Left forelimb (tissue), 1 donor: Measurements from ENCODE around the gene STPG2.
"Not testable (repeated sequence)": the region's sequence is repeated elsewhere in the genome, so short reads cannot be mapped to it uniquely, and the experiment has no call there.

Experiments
- DNase-seq: peaks from one replicate; pipeline ENCODE4 v3.0.0-alpha.2; 2018; ENCODE audit warnings: low spot score

Gene STPG2

DNA sequence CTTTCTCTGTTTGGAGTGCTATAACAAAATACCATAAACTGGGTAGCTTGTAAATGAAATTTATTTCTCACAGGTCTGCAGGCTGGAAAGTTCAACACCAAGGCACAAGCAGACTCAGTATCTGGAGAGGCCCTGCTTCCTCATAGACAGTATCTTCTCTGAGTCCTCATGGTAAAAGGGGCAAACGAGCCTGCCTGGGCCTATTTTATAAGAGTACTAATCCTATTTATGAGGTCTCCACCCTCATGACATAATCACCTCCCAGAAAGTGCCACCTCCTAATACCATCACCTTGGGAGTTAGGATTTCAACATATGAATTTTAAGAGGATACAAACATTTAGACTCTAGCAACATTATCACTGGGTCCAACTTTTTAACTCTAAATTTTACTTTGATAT is 200.3 kb downstream of the STPG2 start:
- no peak for DNase-seq

DNA sequence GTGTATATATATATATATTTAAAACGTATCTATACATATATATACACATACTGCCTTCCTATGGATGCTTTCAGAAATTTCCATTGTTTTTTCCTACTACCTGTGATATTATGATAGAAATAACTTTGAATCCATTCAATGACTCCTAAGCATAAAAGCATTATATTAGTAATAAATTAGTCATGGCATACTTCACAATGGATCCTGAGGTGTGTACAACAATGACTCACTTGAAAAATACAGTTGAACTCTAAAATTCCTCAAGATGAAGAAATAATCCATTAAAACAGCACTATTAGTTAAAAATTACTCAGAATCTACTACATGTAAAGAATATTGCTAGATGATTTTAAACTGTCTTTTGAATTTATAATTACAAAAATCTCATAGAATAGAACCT is 201.1 kb downstream of the STPG2 start:
- no peak for DNase-seq

DNA sequence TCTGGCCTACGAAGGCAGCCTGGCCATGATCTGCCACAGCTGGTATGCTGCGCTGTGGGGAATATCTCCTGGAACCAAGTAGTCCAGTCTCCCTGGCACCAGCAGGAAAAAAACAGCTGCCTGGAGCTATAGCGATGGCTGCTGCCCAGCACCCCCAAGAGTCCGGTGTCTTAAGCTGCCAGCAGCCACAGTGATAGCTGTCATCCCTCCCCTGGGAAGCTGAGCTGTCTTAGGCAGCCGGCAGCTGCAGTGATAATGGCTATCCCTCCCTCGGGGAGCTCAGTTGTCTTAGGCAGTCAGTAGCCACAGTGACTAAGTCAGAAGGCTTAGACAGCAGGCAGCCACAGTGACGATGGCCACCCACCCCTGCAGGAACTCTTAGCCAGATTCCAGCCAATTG is 205.1 kb downstream of the STPG2 start:
- DNase-seq: no peak

DNA sequence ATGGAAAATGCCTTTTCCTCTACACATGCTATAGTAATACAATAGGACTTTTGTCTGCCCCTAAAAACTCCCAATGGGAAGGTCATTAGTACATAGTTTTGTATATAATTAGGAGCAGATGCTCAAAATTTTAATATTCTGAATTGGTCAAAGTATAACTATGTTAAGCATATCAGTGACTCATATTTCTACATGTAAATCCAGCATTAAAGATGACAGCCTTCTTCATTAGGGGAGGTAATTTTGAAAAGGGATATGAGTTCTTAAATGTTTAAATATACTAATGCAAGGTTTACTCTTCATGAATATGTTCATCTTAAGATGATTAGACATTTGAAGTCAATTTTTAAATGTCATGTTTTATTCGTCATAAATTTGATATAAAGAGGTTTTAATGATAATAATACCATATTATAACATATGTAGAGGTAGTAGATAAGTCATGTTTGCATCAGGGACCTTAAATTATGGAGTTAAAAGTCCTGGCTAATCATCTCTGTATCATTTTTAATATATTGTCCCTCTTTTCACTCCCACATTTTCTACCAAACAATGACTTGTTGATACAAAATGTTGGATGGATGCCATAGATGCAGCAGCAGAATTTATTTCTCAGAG is 218.8 kb downstream of the STPG2 start:
- DNase-seq: no peak

DNA sequence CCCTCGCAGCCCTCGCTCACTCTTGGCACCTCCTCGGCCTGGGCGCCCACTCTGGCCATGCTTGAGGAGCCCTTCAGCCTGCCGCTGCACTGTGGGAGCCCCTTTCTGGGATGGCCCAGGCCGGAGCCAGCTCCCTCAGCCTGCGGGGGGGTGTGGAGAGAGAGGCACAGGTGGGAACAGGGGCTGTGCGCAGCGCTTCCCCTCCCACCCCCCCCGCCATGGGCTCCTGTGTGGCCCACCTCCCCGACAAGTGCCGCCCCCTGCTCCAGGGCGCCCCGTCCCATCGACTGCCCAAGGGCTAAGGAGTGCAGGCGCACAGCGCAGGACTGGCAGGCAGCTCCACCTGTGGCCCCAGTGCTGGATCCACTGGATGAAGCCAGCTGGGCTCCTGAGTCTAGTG is 220.2 kb downstream of the STPG2 start:
- no peak for DNase-seq

DNA sequence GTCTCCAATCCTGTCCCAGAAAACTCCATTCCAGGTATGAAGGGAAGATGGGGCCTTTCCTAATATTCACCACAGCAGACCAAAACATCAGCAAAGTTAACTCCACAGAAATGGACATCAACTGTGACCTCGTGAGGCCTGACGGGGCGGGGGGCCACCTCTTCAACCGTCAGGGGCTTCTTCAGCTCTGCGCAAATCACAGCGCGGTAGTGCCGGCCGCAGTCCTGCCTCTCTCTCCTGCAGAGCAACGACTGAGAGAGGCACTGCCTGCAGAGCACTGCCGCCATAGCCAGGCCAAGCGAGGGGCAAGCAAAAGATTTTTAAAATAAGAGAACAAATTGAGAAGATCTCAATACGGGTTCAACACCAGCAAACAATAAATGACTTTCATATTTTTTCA is 226.2 kb downstream of the STPG2 start:
- DNase-seq: no peak

DNA sequence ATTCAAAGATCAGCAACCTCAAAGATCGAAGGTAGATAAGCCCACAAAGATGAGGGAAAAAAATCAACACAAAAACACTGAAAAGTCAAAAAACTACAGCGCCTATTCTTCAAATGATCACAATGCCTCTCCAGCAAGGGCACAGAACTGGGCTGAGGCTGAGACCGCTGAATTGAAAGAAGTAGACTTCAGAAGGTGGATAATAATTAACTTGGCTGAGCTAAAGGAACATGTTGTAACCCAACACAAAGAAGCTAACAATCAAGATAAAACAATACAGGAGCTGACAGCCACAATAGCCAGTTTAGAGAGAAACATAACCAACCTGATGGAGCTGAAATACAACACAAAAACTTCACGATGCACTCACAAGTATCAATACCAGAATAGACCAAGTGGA is 231.1 kb downstream of the STPG2 start:
- DNase-seq: no peak

DNA sequence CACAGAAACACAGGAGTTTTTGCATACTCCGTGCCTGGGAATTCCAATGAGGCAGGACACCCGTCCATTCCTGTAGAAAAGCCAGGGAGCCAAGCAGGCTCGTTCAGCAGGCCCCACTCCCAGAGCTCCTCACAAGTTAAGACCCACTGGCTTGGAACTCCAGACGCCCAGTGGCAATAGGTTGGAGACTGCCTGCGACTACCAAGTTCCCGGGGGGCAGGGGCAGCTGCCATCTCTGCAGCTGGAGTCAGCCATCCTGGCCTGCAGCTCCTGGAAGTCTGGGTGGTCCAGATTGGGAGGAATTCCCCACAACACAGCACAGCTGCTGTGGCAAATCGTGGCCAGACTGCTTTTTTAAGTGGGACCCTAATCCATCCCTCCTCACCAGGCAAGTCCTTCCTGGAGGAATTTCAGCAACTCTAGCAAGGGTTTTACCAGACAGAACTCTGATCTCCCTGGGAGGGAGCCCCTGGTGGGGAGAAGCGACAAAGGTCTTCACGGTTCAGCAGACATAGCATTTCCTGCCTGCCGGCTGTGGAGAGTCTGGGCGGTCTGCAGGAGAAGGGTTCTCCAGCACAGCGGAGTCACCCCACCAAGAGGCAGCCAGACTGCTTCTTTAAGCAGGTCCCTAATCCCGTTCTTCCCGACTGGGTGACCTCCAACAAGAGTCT is 231.9 kb downstream of the STPG2 start:
- no peak for DNase-seq

DNA sequence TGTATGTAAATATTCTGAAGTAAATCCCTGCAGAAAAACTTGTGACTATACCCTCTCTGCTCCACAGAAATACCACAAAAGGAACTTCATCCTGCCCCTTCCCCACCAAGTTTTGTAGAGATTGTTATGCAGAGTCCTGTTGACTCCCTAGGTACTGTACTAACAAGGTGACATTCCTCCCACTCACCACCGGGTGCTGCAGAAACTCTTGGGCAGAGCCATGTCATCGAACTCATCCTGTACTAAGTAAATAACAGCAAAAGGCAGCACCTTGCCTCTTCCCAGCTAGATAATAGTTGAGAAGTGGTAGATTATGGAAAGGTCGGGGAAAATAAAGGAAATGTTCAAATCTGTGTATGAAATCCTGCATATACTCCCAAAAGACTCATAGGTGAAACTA is 233.3 kb downstream of the STPG2 start:
- DNase-seq: no peak

DNA sequence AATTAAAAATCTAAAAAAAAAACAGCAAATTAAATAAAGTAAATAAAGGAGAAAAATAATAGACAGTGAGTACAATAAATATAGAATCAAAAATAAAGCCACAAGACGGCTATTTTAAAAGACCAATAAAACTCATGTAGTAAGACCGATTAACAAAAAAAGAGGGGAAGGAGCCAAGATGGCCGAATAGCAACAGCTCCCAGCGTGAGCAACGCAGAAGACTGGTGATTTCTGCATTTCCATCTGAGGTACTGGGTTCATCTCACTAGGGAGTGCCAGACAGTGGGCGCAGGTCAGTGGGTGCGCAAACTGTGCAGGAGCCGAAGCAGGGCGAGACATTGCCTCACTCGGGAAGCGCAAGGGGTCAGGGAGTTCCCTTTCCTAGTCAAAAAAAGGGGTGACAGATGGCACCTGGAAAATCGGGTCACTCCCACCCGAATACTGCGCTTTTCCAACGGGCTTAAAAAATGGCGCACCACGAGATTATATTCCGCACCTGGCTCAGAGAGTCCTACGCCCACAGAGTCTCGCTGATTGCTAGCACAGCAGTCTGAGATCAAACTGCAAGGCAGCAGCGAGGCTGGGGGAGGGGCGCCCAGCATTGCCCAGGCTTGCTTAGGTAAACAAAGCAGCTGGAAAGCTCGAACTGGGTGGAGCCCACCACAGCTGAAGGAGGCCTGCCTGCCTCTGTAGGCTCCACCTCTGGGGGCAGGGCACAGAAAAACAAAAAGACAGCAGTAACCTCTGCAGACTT is 239.7 kb downstream of the STPG2 start:
- not testable (repeated sequence) for DNase-seq

DNA sequence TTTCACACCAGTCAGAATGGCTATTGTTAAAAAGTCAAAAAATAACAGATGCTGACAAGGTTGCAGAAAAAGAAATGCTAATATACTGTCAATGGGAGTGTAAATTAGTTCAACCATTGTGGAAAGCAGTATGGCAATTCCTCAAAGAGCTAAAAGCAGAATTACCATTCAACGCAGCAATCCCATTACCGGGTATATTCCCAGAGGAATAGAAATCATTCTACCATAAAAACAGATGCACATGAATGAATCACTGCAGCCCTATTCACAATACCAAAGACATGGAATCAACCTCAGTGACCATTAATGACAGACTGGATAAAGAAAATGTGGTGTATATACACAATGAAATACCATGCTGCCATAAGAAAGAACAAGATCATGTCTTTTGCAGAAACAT is 243.0 kb downstream of the STPG2 start:
- DNase-seq: no peak

DNA sequence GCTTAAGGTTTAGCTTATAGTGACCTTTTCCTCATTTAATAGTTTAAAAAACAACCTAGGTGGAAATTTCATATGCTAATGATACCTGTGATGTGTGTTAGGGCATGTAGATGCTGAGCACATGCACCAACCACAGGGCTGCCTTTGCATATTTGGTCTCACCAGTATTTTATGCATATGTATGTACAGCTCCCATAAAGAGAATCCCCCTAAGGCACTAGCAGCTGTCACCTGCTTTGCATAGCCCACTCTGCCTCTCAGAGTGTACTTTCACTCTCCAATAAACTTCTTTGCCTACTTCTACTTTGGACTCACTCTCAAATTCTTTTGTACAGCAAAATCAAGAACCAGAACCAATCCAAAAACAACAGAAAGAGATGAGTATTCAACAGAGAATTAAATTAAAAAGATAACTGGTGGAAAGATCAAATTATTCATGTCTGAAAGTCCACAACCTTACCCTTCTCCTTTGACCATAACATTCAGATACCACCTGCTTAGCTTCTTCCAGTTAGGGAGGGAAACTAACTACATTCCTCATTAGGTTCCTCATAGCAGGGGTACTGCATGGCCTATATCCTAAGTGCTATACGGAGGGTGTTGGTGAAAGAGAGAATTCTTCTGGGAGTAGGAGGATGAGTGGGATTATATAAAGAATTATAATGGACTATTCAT is 250.5 kb downstream of the STPG2 start:
- no peak for DNase-seq

DNA sequence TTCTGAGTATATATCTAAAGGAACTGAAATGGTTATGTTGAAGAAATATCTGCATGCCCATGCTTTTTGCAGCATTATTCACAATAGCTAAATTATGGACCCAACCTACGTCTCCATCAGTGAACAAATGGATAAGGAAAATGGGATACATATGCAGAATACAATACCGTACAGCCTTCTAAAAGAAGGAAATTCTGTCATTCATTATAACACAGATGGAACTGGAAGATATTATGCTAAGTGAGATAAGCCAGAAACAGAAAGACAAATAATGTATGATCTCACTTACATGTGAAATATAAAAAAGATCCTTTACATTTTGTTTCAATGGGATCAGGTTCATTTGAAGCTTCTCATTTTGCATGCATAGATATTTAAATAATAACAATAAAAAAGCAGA is 263.3 kb downstream of the STPG2 start:
- no peak for DNase-seq

DNA sequence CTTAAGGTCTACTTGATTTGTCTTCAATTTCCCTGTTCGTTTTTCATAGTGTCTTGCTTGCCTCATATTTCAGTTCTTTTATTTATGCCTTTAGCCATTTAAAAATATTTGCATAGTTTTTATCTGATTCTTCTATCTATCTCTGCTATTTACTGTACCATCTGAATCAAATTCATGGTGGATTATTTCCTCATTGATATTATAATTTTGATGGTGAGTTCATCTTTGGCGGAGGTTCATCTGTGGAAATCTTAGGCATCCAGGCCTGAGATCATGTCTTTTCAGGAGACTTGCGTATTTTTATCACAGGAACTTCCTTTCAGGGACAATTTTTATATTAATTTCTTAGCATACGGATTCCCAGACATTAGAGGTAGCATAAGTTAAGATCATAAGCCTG is 275.2 kb downstream of the STPG2 start:
- no peak for DNase-seq

DNA sequence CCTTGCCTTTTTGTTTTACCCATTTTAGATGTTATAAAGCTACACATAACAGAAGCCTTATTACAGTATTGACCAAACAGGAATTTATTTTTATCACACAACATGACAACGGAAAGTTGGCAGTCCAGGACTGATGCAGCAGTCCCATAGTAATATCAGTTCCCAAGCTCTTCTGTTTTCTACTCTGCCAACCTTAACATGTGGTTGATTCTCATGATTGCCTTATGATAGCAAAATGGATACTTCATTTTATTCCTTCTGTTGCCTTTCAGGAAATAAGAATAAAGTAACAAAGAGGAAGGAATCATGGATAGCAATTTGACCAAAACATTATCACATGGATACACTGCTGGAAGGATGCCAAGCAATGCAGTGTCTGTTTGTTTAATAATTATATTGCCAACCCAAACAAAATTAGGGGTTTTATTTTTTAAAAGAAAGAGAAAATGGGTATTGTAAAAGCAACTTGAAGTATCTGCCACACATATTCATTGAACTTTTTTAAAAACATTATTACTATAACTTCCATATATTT is 275.7 kb downstream of the STPG2 start:
- DNase-seq: no peak

DNA sequence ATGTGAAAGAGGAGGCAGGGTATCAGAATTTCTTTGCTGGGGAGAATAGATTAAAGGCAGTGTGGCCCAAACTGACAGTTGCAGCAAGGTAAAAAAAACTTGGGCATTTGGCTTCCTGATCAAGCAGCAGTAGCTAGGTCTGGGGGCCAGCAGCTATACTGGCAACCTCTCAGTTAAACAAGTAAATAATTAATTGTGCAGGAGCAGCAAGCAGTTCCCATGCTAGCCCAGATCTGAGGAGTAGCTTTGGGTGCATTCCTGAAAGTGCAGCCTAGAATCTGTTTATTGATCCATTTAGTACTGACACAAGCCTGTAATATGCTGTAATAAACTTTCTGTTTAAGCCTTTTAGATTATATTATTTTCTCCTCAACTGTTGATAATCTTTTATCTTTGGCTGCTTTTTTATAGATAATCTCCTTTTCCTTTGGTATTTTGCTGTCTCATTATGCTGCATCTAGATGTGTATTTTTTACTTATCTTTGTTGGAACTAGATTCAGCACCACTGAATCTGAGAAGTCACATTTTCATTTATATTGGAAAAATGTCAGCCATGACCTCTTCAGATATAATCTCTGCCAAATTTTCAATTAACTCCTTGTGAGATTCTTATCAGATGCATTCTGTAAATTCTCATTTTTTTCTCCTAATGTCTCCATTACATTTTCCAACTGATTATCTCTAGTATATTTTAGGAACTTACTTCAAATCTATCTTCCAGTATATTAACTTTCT is 276.3 kb downstream of the STPG2 start:
- no peak for DNase-seq

DNA sequence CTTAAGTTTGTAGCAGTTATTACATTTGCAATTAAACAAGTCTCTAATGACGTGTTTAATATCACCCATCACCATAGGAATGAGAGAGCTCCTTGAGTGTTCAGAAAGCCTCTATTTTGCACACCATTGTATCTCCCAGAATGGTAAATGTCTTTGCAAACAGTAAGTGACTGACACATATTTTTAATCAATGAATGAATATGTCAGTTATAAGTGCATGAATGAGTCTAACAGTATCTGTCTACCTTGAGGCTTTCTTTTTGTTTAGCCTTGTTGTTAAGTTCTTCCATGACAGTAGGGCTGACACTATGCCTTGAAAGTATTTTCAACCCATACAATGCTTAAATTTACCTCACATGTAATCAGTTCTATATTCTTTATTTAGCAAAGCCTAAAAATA is 292.2 kb downstream of the STPG2 start:
- no peak for DNase-seq

DNA sequence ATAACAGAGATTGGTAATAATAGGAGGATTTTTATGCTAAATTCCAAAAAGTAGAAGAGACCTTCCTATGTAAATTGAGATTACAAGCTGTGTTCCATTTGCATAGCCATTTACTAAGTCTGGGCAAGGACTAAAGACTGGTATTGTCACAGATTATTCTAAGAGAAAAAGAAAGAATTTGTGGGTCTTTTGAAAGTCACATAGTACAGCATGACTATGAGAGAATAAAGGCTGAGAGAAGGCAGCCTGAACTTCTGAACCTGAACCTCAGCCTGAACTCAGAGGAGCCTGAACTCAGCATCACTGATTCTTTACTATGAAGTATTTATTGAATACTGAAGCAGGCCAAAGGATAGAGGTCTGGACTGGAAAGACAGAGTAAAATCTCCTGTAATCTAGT is 297.5 kb downstream of the STPG2 start:
- DNase-seq: no peak

DNA sequence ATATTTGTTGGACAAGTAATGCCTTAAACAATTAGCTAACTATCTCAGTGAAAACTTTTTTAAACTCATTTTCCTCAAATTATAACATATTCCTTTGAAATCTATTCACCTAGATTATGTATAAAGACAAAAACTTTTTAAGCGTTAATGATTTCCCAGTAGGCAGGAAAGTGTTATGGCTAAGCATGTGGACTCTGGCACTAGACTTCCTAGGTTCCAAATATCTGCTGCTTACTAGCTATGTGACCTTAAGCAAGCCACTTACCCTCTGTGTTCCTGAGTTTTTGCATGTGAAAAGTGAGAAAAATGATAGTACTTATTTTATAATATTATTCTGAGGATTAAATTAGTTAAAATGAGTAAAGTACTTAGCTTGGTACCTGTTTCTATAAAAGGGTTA is 301.8 kb downstream of the STPG2 start:
- no peak for DNase-seq

DNA sequence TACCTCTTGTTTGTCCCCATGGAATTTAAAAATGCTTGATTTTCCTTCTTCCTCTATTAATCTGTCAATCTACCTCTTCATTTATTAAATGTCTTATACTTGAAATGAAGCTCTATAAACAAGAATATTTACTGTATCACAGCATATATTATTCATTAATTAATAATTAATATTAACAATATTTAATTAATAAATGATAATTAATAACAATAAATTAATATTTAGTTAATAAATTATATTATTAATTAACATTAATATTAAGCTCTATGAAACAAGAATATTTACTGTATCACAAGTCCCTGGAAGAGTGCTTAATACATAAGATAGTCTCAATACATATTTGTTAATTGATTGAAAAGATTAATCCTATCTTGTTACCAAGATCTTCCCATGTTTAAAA is 306.6 kb downstream of the STPG2 start:
- DNase-seq: no peak

DNA sequence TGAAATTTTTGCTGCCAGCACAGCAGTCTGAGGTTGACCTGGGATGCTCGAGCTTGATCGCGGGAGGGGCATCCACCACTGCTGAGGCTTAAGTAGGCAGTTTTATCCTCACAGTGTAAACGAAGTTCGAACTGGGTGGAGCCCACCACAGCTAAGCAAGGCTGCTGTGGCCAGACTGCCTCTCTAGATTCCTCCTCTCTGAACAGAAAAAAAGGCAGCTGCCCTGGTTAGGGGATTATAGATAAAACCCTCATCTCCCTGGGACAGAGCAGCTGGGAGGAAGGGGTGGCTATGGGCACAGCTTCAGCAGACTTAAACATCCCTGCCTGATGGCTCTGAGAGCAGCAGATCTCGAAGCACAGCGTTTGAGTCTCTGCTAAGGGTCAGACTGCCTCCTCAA is 314.6 kb downstream of the STPG2 start:
- no peak for DNase-seq

DNA sequence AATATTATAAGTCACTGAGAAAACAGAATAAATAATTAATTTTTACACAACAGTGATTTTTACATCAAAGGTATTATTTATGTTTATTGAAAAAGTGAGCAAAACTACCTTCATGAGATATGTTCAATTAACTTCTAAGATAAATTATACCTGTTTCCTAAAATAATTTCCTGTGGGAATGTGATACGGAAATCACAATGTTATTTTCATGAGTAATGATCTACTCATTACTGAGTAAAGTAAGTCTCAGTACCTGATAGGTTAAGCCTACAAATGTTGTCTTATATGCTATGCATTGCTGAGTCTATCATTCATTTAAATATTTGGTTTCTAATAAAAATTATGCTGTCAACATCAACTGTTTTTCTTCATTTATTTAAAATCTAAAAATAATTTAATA is 324.0 kb downstream of the STPG2 start:
- DNase-seq: no peak
